Stimulated activated CD8-positive, alpha-beta memory T cell treated with anti-CD3 and anti-CD28 coated beads, Interleukin-12 subunit alpha, Interleukin-12 subunit beta, amount 100 ng/mL, for 1 hour (primary cell): ENCODE measurements around the gene MADCAM1.

Experiments
- DNase-seq: peaks from one replicate; pipeline ENCODE4 v3.0.0-alpha.2; 2020; ENCODE audit warnings: low read depth

The MADCAM1 gene

DNA sequence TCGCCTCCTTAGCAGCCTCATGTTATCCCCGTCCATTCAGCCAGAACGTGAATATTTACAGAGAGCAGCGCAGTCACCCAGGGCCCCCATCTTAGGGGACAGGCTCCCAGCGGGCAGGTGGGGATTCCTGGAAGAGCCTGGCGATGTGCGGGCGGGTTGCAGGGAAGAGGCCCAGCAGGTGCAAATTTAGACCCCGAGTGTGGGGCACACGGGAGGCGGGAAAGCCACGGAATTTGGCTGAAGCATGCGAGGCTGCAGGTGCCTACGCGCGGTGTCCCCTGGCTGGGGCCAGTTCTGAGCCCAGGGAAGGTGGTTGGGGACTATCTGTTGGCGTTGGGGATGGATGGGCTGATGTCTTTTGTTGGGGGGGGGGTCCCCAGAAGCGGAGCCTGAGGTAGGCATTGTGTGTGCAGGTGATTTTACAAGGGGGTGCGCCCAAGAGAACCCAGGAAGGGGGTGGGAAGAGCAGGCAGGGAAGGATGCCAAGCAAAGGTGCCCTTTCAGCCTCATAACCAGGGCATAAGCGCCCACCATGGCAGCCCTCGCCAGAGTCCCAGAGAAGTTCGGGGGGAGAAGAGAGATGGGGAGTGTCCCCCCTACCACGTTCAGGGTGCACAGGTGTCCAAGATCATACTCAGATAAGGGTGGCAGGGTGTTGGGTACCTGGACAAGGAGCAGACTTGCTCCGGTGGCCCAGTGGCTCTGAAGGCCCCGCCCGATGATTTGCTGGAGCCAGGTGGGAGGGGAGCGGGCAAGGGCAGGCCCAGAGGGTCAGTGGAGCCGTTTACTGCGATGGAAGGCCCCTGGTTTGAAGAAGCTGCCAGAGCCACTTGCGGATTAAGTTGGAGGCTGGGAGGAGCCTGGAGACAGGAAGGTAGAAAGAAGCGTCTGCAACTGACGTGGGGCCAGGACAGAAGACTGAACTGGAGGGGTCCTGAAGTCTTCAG, 12.2 kb downstream of the MADCAM1 start:
- DNase-seq = no peak

- peak; percentile 88 for DNase-seq
Measured at GRCh38 chr19:510606-511100, 14.4 kb downstream of the MADCAM1 start.

DNA sequence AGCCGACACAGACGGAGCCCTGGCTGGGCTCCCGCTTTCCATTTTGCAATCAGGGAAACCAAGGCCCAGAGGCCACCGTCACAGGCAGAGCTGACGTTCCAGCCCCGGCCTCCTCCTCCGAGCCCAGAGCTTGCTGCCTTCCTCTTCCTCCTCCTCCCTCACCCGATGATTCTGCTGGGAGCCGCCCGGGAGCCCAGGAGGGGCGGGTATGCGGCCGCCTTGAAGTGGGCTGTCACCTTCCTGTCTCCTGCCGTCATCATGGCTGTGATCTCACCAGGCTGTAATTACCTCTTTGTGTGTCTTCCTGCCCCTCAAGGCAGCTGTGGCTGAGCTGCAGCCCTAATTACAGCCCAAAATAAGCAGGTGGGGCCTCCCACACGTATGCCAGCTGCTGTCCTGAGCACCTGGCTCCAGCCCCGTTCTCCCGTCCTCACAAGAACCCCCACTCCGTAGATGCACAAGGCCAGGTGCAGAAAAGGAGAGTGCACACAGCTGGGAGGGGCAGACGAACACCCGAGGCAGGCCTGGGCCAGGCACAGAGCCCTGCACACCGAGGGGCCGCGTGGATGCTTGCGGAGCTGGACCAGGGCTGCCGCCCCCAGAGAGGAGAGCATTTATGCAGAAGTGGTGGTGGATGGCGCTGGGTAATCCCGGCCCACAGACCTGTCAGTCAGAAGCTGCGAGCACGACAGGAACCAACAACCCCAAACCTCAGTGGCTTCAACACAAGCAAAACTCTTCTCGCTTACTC, 15.0 kb downstream of the MADCAM1 start:
- peak; percentile 75 for DNase-seq

DNA sequence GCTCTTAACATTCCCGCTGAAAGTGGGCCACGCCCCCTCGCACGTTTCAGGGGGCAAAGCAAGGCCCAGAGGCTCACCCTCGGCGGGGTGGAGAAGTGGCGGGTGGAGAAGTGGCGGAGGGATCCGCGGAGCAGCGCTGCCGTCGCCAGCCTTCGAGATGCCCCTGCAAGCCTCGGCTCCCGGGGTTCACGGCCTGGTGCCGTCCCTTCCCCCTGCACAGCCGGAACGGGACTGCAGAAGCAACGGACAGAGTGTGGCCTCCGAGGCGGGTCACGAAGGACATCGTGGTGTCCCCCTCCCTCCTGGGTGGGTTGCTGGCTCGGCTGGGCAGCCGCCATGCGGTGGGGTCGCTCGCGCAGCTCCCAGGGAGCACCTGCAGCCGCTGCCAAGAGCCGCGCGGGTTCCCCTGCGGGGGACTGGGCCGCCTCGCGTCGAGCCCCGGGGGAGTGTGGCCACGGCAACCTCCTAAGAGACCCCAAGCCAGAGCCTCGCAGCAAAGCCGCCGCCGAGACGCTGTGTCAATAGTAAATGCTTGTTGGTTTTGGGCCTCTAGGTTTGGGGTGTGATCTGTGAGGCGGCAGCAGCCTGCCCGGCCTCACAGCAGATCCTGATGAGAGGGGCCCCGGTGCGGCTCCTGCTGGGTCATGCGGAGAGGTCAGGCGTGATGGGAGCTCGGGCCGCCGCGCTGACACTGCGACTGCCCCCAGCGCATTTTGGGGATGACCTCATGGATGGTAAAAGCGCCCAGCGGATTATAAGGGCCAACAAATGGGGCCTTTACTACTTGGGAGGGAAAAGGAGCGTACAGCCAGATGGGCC, 16.5 kb downstream of the MADCAM1 start:
- DNase-seq = no peak

- no peak for DNase-seq
Measured at GRCh38 chr19:513368-514165, 17.3 kb downstream of the MADCAM1 start.

- no peak for DNase-seq
Measured at GRCh38 chr19:514166-514663, 17.9 kb downstream of the MADCAM1 start.

DNA sequence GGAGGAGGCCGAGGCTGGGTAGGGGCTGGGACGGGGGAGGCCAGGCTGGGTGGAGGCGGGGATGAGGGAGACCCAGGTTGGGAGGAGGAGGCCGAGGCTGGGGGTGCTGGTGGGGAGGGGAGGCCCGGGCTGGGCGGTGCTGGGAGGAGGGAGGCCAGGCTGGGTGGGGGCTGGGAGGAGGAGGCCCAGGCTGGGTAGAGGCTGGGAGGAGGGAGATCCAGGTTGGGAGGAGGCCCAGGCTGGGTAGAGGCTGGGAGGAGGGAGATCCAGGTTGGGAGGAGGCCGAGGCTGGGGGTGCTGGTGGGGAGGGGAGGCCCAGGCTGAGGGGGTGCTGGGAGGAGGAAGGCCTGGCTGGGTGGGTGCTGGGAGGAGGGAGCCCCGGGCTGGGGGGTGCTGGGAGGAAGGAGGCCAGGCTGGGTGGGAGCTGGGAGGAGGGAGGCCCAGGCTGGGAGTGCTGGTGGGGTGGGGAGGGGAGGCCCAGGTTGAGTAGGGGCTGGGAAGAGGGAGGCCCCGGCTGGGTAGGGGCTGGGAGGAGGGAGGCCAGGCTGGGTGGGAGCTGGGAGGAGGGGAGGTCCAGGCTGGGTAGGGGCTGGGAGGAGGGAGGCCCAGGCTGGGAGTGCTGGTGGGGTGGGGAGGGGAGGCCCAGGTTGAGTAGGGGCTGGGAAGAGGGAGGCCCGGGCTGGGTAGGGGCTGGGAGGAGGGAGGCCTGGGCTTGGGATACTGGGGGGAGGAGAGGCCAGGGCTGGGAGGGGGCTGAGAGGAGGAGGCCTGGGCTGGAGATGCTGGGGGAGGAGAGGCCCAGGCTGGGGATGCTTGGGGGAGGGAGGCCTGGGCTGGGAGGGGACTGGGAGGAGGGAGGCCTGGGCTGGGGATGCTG, 21.7 kb downstream of the MADCAM1 start:
- DNase-seq = no peak

- DNase-seq = peak; percentile 27
Measured at GRCh38 chr19:518598-519231, 22.4 kb downstream of the MADCAM1 start.

DNA sequence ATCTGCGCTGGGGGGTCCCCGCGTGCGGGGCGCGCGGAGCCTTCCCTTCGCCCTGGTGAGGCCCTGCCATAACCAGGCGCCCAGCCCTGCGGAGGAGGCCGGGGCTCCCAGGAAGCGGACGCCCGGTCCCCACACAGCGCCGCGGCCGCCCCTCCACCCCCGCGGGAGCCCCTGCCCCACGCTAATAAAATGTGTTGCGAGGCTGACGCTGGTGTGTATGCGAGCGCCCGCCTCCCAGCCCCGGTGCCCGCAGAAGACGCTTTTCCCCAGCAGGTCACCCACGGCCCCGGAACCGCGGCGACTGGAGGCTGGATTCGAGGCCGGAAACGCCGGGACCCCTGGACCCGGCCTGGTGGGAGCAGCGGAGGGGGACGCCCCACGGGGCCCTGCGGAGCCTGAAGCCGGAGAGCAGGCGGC, 23.2 kb downstream of the MADCAM1 start:
- no peak for DNase-seq

DNA sequence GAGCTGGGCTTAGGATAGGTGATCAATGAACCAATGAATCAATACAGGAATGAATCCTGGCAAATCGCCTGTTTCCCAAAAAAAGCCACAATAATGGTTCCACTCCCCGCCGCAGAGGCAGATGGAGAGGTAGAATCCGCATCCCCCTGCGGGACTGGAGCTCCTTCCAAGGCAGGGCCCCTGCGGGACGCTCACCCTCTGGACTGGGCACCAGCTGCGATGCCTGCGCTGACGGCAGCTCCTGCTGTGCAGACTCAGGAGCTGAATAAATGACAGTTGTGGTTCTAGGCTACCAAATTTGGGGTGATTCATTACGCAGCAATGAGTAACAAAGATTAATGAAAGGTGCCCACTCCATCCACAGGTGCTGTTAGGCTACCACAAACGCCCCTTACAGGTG, 26.4 kb downstream of the MADCAM1 start:
- no peak for DNase-seq

- DNase-seq = no peak
Measured at GRCh38 chr19:524062-524674, 27.9 kb downstream of the MADCAM1 start.

- DNase-seq = no peak
Measured at GRCh38 chr19:525029-525428, 28.7 kb downstream of the MADCAM1 start.

- no peak for DNase-seq
Measured at GRCh38 chr19:525857-526419, 29.7 kb downstream of the MADCAM1 start.

DNA sequence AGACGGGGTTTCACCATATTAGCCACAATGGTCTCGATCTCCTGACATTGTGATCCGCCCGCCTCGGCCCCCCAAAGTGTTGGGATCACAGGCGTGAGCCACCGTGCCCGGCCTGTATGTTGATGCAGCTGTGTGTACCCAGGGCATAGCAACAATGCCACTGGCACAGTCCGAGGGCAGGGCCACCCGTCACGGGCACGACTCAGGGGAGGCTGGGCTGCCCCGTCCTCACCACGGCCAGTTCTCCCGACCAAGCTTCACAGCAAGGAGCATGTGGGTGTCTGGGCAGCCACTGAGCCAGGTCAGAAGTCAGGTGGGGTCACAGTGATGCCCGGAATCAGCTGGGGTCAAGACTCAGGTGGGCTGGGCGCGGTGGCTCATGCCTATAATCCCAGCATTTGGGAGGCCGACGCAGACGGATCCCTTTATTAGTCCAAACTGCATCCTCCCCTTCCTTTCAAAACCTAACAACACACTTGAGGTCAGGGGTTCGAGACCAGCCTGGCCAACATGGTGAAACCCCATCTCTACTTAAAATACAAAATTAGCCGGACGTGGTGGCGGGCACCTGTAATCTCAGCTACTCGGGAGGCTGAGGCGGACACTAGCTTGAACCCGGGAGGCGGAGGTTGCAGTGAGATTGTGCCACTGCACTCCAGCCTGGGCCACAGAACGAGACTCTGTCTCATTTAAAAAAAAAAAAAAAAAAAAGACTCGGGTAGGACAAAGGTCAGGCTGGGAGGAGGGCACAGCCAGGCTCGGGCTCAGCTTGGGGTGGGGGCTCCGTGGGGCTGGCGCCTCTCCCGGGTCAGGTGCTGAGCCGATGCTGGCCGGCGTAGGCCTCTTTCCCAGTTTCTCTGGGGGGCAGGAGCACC, 34.1 kb downstream of the MADCAM1 start:
- no peak for DNase-seq

- DNase-seq = peak; percentile 69
Measured at GRCh38 chr19:531009-531752, 34.9 kb downstream of the MADCAM1 start.

GRCh38 chr19:531753-532560, 35.7 kb downstream of the MADCAM1 start, which contains the start of gene CDC34:
Gene CDC34 (plus strand): TSS chr19:531760. CDS start chr19:531932, 172 bp downstream.
- no peak for DNase-seq
